OCI-LY7 (cell line): ENCODE measurements around the gene STUM. TPM values are rescaled to one million over a fixed set of nuclear protein-coding genes. Genes with fewer than 3 reads are reported as not detected.

Source experiments
- BruUV-seq: library from RNA; stranded (reverse); fragments of 400-500 nt; replicated peaks from 2 replicates; lab custom pipeline; 2021; lab: Mats Ljungman, UMichigan
- CTCF ChIA-PET: fragments of 300-600 bp; sonication (Branson Sonifier 250); formaldehyde crosslinking; loops from one replicate; lab custom pipeline; 2022; ENCODE audit warnings: antibody characterized with exemption; ENCODE audit not compliant: unreplicated experiment; lab: Charles Lee
- POLR2A ChIA-PET: fragments of 300-600 bp; sonication (Branson Sonifier 250); formaldehyde crosslinking; loops from one replicate; lab custom pipeline; 2022; ENCODE audit warnings: antibody characterized with exemption; lab: Charles Lee
- DNase-seq: peaks from one replicate; pipeline ENCODE4 v3.0.0-alpha.2; 2015; ENCODE audit warnings: low spot score
- H2AFZ ChIP-seq: fragments of 200-600 bp; sonication (generic), shearing (Covaris generic); 2 replicates; pipeline ENCODE4 v1.6.1; 2014; ENCODE audit warnings: mild to moderate bottlenecking, antibody characterized with exemption, low read length, moderate library complexity
- H3K27ac ChIP-seq: fragments of 200-600 bp; sonication (generic); 2 replicates; pipeline ENCODE4 v1.5.1; 2014; ENCODE audit warnings: mixed run types, low read depth, mild to moderate bottlenecking, moderate library complexity, low read length, inconsistent platforms; ENCODE audit not compliant: poor library complexity, severe bottlenecking
- H3K36me3 ChIP-seq: fragments of 200-600 bp; sonication (generic); 2 replicates; pipeline ENCODE4 v1.6.1; 2014; ENCODE audit warnings: mild to moderate bottlenecking, antibody characterized with exemption, low read length, moderate library complexity, mixed read lengths; ENCODE audit not compliant: insufficient read depth
- H3K4me1 ChIP-seq: fragments of 200-600 bp; sonication (generic); 2 replicates; pipeline ENCODE4 v1.5.1; 2014; ENCODE audit warnings: mild to moderate bottlenecking, low read length; ENCODE audit not compliant: insufficient read depth, poor library complexity, severe bottlenecking
- H3K4me2 ChIP-seq: fragments of 200-600 bp; sonication (generic); 2 replicates; pipeline ENCODE4 v1.6.1; 2014; ENCODE audit warnings: mild to moderate bottlenecking, low read length
- H3K4me3 ChIP-seq: fragments of 200-600 bp; sonication (generic); 2 replicates; pipeline ENCODE4 v1.5.1; 2014; ENCODE audit warnings: mild to moderate bottlenecking, low read depth, low read length; ENCODE audit not compliant: poor library complexity, severe bottlenecking
- H3K79me2 ChIP-seq: fragments of 200-600 bp; sonication (generic); 2 replicates; pipeline ENCODE4 v1.6.1; 2016; ENCODE audit warnings: low read depth, mild to moderate bottlenecking, low read length, moderate library complexity, mixed read lengths; ENCODE audit not compliant: insufficient read depth
- H3K9me2 ChIP-seq: fragments of 200-600 bp; sonication (generic); 2 replicates; pipeline ENCODE4 v1.6.1; 2016; ENCODE audit warnings: mild to moderate bottlenecking, low read length, mixed read lengths; ENCODE audit not compliant: insufficient read depth
- H3K9me3 ChIP-seq: fragments of 200-600 bp; sonication (generic); 2 replicates; pipeline ENCODE4 v1.6.1; 2014; ENCODE audit warnings: mild to moderate bottlenecking, mixed run types, low read length, mixed read lengths
- H4K20me1 ChIP-seq: fragments of 200-600 bp; sonication (generic); 2 replicates; pipeline ENCODE4 v1.6.1; 2014; ENCODE audit warnings: mild to moderate bottlenecking, antibody characterized with exemption, low read length, moderate library complexity, mixed read lengths; ENCODE audit not compliant: insufficient read depth
- CTCF ChIP-seq: fragments of 200-600 bp; sonication (generic); conservative IDR thresholded peaks from 2 replicates; pipeline ENCODE4 v1.5.1; 2014; ENCODE audit warnings: mild to moderate bottlenecking, antibody characterized with exemption, low read length, moderate library complexity, mixed read lengths
- EZH2phosphoT487 ChIP-seq: fragments of 200-600 bp; sonication (generic); IDR thresholded peaks from 2 replicates; pipeline ENCODE4 v1.6.1; 2018; ENCODE audit warnings: low read depth, borderline replicate concordance, mild to moderate bottlenecking, mixed run types, antibody characterized with exemption, low read length, moderate library complexity, mixed read lengths
- intact Hi-C: fragments of 100-400 bp; cut with micrococcal nuclease; formaldehyde crosslinking; loops from one replicate; pipeline ENCODE4 v1.10.0; 2022; ENCODE audit not compliant: unreplicated experiment
- total RNA-seq, 2 experiments: library from RNA; depleted of rRNA in 1 of 2; stranded (reverse); fragments of >200 nt in 1 of 2; shearing (Covaris generic) in 1 of 2; gene quantifications; 2 replicates each; pipeline ENCODE4 v1.2.3, GENCODE V29; 2014 to 2022

STUM gene
- total RNA-seq, 2 experiments from 2014 or later = not detected

GRCh38 chr1:226506921-226507320 is 41.6 kb upstream of the STUM start:
- H3K4me2 ChIP-seq = no peak overlapping the region
- H4K20me1 ChIP-seq = no peaks in the 10 kb centered on the region
- no peaks in the 10 kb centered on the region for H3K9me2 ChIP-seq
- H3K79me2 ChIP-seq = no peaks in the 10 kb centered on the region
- TF ChIP-seq CTCF (no peak), EZH2phosphoT487 (no peak)
- POLR2A ChIA-PET = no interaction called here
- H3K36me3 ChIP-seq = no peaks in the 10 kb centered on the region
- H2AFZ ChIP-seq = no peak overlapping the region
- no peak overlapping the region for H3K4me3 ChIP-seq
- no peak for DNase-seq
- H3K4me1 ChIP-seq = no peaks in the 10 kb centered on the region
- no peak overlapping the region for H3K27ac ChIP-seq
- CTCF ChIA-PET = no interaction called here
- no peaks in the 10 kb centered on the region for H3K9me3 ChIP-seq
- no TSS peak for BruUV-seq
- intact Hi-C loops = no loop called here

- no TSS peak for BruUV-seq
- Histone ChIP-seq H3K9me3 (no peaks in the 10 kb centered on the region), H3K9me2 (no peaks in the 10 kb centered on the region), H4K20me1 (no peaks in the 10 kb centered on the region), H3K36me3 (no peaks in the 10 kb centered on the region), H3K4me3 (no peak overlapping the region), H3K4me2 (no peak overlapping the region), H3K27ac (no peak overlapping the region), H3K79me2 (no peaks in the 10 kb centered on the region), H3K4me1 (no peaks in the 10 kb centered on the region), H2AFZ (no peak overlapping the region)
- no peak for TF ChIP-seq EZH2phosphoT487
- no peak for TF ChIP-seq CTCF
- CTCF ChIA-PET = no interaction called here
- DNase-seq = no peak
- intact Hi-C loops = no loop called here
- POLR2A ChIA-PET = interaction anchor here (1.0 kb wide), 1 partner anchor 15 kb away, joined by 3 read pairs; no protein-coding TSS in a partner anchor
These were observed 38.1 kb upstream of the STUM start for GRCh38 chr1:226510453-226510852.

GRCh38 chr1:226511296-226511695 is 37.3 kb upstream of the STUM start:
- no peak overlapping the region for H3K4me2 ChIP-seq
- no peak overlapping the region for H3K4me3 ChIP-seq
- no peaks in the 10 kb centered on the region for H3K9me3 ChIP-seq
- no peaks in the 10 kb centered on the region for H3K36me3 ChIP-seq
- no peaks in the 10 kb centered on the region for H3K79me2 ChIP-seq
- DNase-seq = no peak
- intact Hi-C loops = no loop called here
- H3K27ac ChIP-seq = no peak overlapping the region
- H4K20me1 ChIP-seq = no peaks in the 10 kb centered on the region
- H3K4me1 ChIP-seq = no peaks in the 10 kb centered on the region
- no TSS peak for BruUV-seq
- ChIA-PET POLR2A (interaction anchor here (0.5 to 1.0 kb wide), 3 partner anchors 16 to 1157 kb away, joined by 3 to 4 read pairs (median 3); no protein-coding TSS in a partner anchor), CTCF (no interaction called here)
- TF ChIP-seq EZH2phosphoT487 (no peak), CTCF (no peak)
- H3K9me2 ChIP-seq = no peaks in the 10 kb centered on the region
- no peak overlapping the region for H2AFZ ChIP-seq
